Measurements from ENCODE around the gene DNASE1L1.

Gene DNASE1L1

GRCh38 chrX:154358011-154358410 lies 51.0 kb downstream of the DNASE1L1 start:
- POLR2A ChIA-PET: interaction anchor here (1.2 to 2.0 kb wide), 2 partner anchors 10 to 13 kb away, joined by 3 to 5 read pairs; no protein-coding TSS in a partner anchor
- TF ChIP-seq, protein P1, sequence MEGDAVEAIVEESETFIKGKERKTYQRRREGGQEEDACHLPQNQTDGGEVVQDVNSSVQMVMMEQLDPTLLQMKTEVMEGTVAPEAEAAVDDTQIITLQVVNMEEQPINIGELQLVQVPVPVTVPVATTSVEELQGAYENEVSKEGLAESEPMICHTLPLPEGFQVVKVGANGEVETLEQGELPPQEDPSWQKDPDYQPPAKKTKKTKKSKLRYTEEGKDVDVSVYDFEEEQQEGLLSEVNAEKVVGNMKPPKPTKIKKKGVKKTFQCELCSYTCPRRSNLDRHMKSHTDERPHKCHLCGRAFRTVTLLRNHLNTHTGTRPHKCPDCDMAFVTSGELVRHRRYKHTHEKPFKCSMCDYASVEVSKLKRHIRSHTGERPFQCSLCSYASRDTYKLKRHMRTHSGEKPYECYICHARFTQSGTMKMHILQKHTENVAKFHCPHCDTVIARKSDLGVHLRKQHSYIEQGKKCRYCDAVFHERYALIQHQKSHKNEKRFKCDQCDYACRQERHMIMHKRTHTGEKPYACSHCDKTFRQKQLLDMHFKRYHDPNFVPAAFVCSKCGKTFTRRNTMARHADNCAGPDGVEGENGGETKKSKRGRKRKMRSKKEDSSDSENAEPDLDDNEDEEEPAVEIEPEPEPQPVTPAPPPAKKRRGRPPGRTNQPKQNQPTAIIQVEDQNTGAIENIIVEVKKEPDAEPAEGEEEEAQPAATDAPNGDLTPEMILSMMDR (IDR thresholded peaks at IDR 0.05; ENCODE audit: control extremely low read depth, extremely low read depth, low read depth, missing control alignments): no peak
- no peak for DNase-seq (ENCODE audit: extremely low spot score)
- CTCF ChIA-PET: no interaction called here

DNA sequence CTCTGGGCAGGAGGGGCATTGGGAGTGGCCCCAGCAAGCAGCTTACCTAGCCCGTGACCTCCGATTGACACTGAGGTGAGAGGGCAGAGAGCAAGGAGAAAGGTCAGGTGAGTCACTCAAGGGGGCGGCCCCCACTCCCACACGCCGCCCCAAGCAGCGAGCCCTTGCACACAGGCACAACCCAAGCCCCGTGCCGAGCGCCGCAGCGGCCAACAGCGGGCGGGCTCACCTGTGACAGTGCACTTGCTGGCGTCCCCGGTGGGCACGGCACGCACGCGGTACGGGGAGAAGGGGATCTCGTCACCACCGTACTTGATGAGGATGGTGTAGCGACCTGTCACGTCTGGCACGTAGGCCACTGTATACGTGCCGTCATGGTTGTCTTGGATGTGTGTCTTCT lies 51.8 kb downstream of the DNASE1L1 start:
- ChIA-PET POLR2A (interaction anchor here (2.0 kb wide), 1 partner anchor 14 kb away, joined by 5 read pairs; no protein-coding TSS in a partner anchor), CTCF (no interaction called here)
- TF ChIP-seq, protein P1 (IDR thresholded peaks at IDR 0.05; ENCODE audit: control extremely low read depth, extremely low read depth, low read depth, missing control alignments): no peak
- DNase-seq (ENCODE audit: extremely low spot score): no peak

DNA sequence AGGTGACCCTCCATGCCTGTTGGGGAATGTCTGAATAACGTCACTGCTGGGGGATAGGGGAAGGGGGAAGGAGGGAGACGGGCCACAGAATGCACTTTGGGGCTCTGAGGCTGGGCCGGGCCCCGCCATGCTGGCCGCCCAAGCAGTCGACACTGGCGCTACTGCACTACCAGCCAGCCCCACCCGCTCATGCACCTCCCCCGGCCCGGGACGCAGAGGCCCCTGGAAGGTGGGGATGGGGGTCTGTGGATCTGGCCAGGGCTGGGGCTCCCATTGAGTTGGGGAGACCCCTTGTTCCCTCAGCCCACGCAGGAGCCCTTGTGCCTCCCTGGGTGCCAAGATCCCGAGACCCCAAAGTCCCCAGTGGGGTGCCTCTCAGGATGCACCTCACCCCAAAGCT lies 52.5 kb downstream of the DNASE1L1 start:
- POLR2A ChIA-PET: interaction anchor here (2.0 kb wide), 1 partner anchor 15 kb away, joined by 5 read pairs; no protein-coding TSS in a partner anchor
- TF ChIP-seq, protein P1 (IDR thresholded peaks at IDR 0.05; ENCODE audit: control extremely low read depth, extremely low read depth, low read depth, missing control alignments): no peak
- DNase-seq (ENCODE audit: extremely low spot score): no peak
- CTCF ChIA-PET: no interaction called here

GRCh38 chrX:154355776-154356140 lies 53.3 kb downstream of the DNASE1L1 start:
- DNase-seq (ENCODE audit: extremely low spot score): no peak
- TF ChIP-seq, protein P1 (IDR thresholded peaks at IDR 0.05; ENCODE audit: control extremely low read depth, extremely low read depth, low read depth, missing control alignments): no peak
- CTCF ChIA-PET: no interaction called here
- POLR2A ChIA-PET: no interaction called here

- TF ChIP-seq, protein P1 (IDR thresholded peaks at IDR 0.05; ENCODE audit: control extremely low read depth, extremely low read depth, low read depth, missing control alignments): no peak
- POLR2A ChIA-PET: no interaction called here
These were observed 53.8 kb downstream of the DNASE1L1 start for GRCh38 chrX:154355094-154355775.

DNA sequence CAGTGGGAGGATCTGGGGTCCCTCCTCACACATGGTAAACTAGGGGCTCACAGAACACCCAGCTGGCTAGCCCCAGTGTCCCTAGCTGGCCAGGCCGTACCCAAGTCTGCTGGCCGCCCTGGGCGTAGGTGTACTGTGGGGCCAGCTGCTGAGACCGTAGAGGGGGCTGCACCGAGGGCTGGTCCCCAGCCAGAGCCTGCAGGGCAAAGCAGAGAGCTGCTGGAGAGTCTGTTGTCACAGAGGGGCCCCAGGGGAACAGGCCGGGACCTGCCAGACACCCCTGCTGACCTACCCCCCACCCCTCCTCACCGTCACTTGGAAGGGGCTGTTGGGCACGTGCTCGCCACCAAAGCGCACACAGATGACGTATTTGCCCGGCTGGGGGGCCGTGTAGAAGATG lies 54.5 kb downstream of the DNASE1L1 start:
- TF ChIP-seq, protein P1 (IDR thresholded peaks at IDR 0.05; ENCODE audit: control extremely low read depth, extremely low read depth, low read depth, missing control alignments): no peak
- DNase-seq (ENCODE audit: extremely low spot score): no peak
- ChIA-PET CTCF (no interaction called here), POLR2A (no interaction called here)

More at GRCh38 chrX:154355094-154355775, 53.8 kb downstream of the DNASE1L1 start:
- DNase-seq (ENCODE audit: extremely low spot score): no peak
- CTCF ChIA-PET: no interaction called here

All from GM10248 (cell line).